T-cell (primary cell): Measurements from ENCODE around the gene ZSCAN21. TPM values are rescaled to one million over a fixed set of nuclear protein-coding genes. Genes with fewer than 3 reads are reported as not detected.
A peak's percentile ranks its signal among the peaks of the same experiment; 100 is the strongest.

Experiments
- ATAC-seq, 4 experiments: fragments of 200-7000 bp in 3 of 4; fragments of 150-1000 bp in 1 of 4; cut with Tn5 transposase; replicated peaks in 1 of 4; 1 replicate in 3 of 4; 2 replicates in 1 of 4; pipeline ENCODE4 v1.10.0; 2021; ENCODE audit warnings: moderate library complexity in 3 of 4, mild to moderate bottlenecking in 2 of 4, moderate number of reproducible peaks in 1 of 4
- CTCF ChIA-PET, 2 donors: fragments of 300-600 bp; sonication (Branson Sonifier 250); formaldehyde crosslinking; loops; one replicate each; lab custom pipeline; 2022; ENCODE audit warnings: antibody characterized with exemption in 2 of 2; lab: Charles Lee
- POLR2A ChIA-PET, 2 donors: fragments of 300-600 bp; sonication (Branson Sonifier 250); formaldehyde crosslinking; loops; one replicate each; lab custom pipeline; 2022; ENCODE audit warnings: antibody characterized with exemption in 2 of 2; lab: Charles Lee
- DNase-seq, 35 experiments: peaks; one replicate each; pipeline versions ENCODE4 v3.0.0 to v3.0.0-alpha.2; 2013 to 2023
- H3K27ac ChIP-seq: one replicate; pipeline ENCODE4 v1.5.1; 2013; ENCODE audit warnings: low read length
- H3K27me3 ChIP-seq, 2 experiments: replicated peaks in 1 of 2; 1 replicate in 1 of 2; 2 replicates in 1 of 2; pipeline versions ENCODE4 v1.6.1 to v1.7.0; 2013; ENCODE audit warnings: low read length in 1 of 2, mixed read lengths in 1 of 2; ENCODE audit not compliant: control insufficient read depth in 2 of 2, insufficient read depth in 2 of 2; ENCODE audit errors: extremely low read depth in 1 of 2
- H3K36me3 ChIP-seq, 2 donors: 1 replicate in 1 of 2; 2 replicates in 1 of 2; pipeline versions ENCODE4 v1.6.1 to v1.7.0; 2013; ENCODE audit warnings: low read length in 1 of 2; ENCODE audit not compliant: control insufficient read depth in 2 of 2, insufficient read depth in 1 of 2; ENCODE audit errors: extremely low read depth in 1 of 2
- H3K4me1 ChIP-seq, 2 experiments: 1 replicate in 1 of 2; 2 replicates in 1 of 2; pipeline versions ENCODE4 v1.6.1 to v1.7.0; 2013; ENCODE audit warnings: low read length in 2 of 2, mixed read lengths in 1 of 2; ENCODE audit not compliant: insufficient read depth in 2 of 2, control insufficient read depth in 1 of 2; ENCODE audit errors: extremely low read depth in 1 of 2
- H3K4me3 ChIP-seq, 2 donors: 1 replicate in 1 of 2; 2 replicates in 1 of 2; pipeline versions ENCODE4 v1.5.1 to v1.7.0; 2013; ENCODE audit warnings: mild to moderate bottlenecking in 2 of 2, low read length in 1 of 2, moderate library complexity in 1 of 2; ENCODE audit not compliant: control insufficient read depth in 1 of 2; ENCODE audit errors: extremely low read depth in 1 of 2
- H3K9me3 ChIP-seq: 2 replicates; pipeline ENCODE4 v1.7.0; 2013
- H3K27ac Mint-ChIP-seq, 2 donors: one replicate each; pipeline ENCODE4 v1.8.0; 2020 to 2021; ENCODE audit warnings: mild to moderate bottlenecking in 2 of 2, mixed read lengths in 2 of 2
- H3K27me3 Mint-ChIP-seq, 2 donors: one replicate each; pipeline ENCODE4 v1.8.0; 2021 to 2022; ENCODE audit warnings: mixed read lengths in 2 of 2
- H3K36me3 Mint-ChIP-seq: one replicate; pipeline ENCODE4 v1.8.0; 2021; ENCODE audit warnings: mixed read lengths
- H3K4me1 Mint-ChIP-seq, 3 donors: one replicate each; pipeline ENCODE4 v1.8.0; 2020 to 2022; ENCODE audit warnings: mixed read lengths in 3 of 3, mild to moderate bottlenecking in 1 of 3
- H3K4me3 Mint-ChIP-seq, 3 donors: one replicate each; pipeline ENCODE4 v1.8.0; 2020 to 2022; ENCODE audit warnings: mild to moderate bottlenecking in 3 of 3, mixed read lengths in 3 of 3, moderate library complexity in 3 of 3
- H3K9me3 Mint-ChIP-seq, 3 donors: one replicate each; pipeline ENCODE4 v1.8.0; 2020 to 2022; ENCODE audit warnings: mixed read lengths in 3 of 3
- WGBS: methylation state at CpG from one replicate; pipeline ENCODE4 v1.1.5; 2013; ENCODE audit warnings: missing lambda C conversion rate; ENCODE audit not compliant: insufficient coverage; 5-methylcytosine and 5-hydroxymethylcytosine counted together
- total RNA-seq, 35 experiments: library from RNA in 6 of 35; stranded (reverse) in 6 of 35; fragments of 120-200 nt in 1 of 35; gene quantifications; one replicate each; pipeline versions ENCODE4 v1.2.1 to v1.2.4 and lab custom pipeline; 2013 to 2026

The ZSCAN21 gene
- total RNA-seq, 5 donors from 2014 or later (not counting 1 experiment from before 2014, with no cell fraction given), result 4.4 to 9.9 (median 9.3) TPM

GRCh38 chr7:100048680-100049079 is 894 bp upstream of the ZSCAN21 start:
- Mint-ChIP-seq H3K4me1 (peaks cover 10 to 23% (median 22%) of the 10 kb centered on the region in 3 donors), H3K27ac (peak overlapping the region in 1 of 2 donors; percentile 96), H3K9me3 (no peaks in the 10 kb centered on the region), H3K27me3 (peaks cover 0 to 2% of the 10 kb centered on the region in 2 donors), H3K36me3 (no peaks in the 10 kb centered on the region), H3K4me3 (peak overlapping the region; percentile 65 to 93 (median 87))
- ChIA-PET POLR2A (no interaction called here), CTCF (interaction anchor here in 1 of 2 donors (1.7 kb wide), 1 partner anchor 34 kb away, joined by 8 read pairs; no protein-coding TSS in a partner anchor)
- H3K4me3 ChIP-seq, result no peak overlapping the region
- DNase-seq, result peak in 1 of 35 experiments; percentile 14
- WGBS, result 89% methylated on average over 3 of the region's 4 CpGs
- peaks cover 0 to 15% of the 10 kb centered on the region in 2 experiments for H3K4me1 ChIP-seq
- ATAC-seq, result no peak
- no peak overlapping the region for H3K27ac ChIP-seq
- H3K27me3 ChIP-seq, result no peaks in the 10 kb centered on the region
- H3K9me3 ChIP-seq, result no peaks in the 10 kb centered on the region
- H3K36me3 ChIP-seq, result no peaks in the 10 kb centered on the region

GRCh38 chr7:100051611-100052010 is 2.0 kb downstream of the ZSCAN21 start:
- ChIA-PET POLR2A (interaction anchor here in 1 of 2 donors (0.6 kb wide), 1 partner anchor 643 kb away, joined by 3 read pairs; the partner anchor contains the start of gene BUD31), CTCF (interaction anchor here (0.6 to 2.2 kb wide), 4 partner anchors 72 to 709 kb away, joined by 3 to 7 read pairs (median 3); no protein-coding TSS in a partner anchor)
- Histone ChIP-seq H3K4me1 (peaks cover 0 to 15% of the 10 kb centered on the region in 2 experiments), H3K36me3 (no peaks in the 10 kb centered on the region), H3K9me3 (no peaks in the 10 kb centered on the region), H3K27ac (no peak overlapping the region), H3K27me3 (no peaks in the 10 kb centered on the region), H3K4me3 (no peak overlapping the region)
- Mint-ChIP-seq H3K27me3 (no peaks in the 10 kb centered on the region), H3K4me3 (peak overlapping the region; percentile 15 to 60 (median 55)), H3K27ac (no peak overlapping the region), H3K36me3 (no peaks in the 10 kb centered on the region), H3K4me1 (peaks cover 10 to 23% (median 20%) of the 10 kb centered on the region in 3 donors), H3K9me3 (no peaks in the 10 kb centered on the region)
- ATAC-seq (no peak), DNase-seq (no peak)
- 100% methylated on average over 2 of the region's 3 CpGs for WGBS

- peaks cover 7% of the 10 kb centered on the region for H3K36me3 Mint-ChIP-seq
- no peaks in the 10 kb centered on the region for H3K27me3 Mint-ChIP-seq
- H3K27me3 ChIP-seq, result no peaks in the 10 kb centered on the region
- no peak overlapping the region for H3K4me3 ChIP-seq
- H3K27ac ChIP-seq, result no peak overlapping the region
- no peaks in the 10 kb centered on the region for H3K9me3 ChIP-seq
- DNase-seq (peak in 11 of 35 experiments; percentile 2 to 62 (median 10)), ATAC-seq (peak in 1 of 4 experiments; percentile 28)
- H3K4me1 ChIP-seq, result peaks cover 0 to 15% of the 10 kb centered on the region in 2 experiments
- H3K4me1 Mint-ChIP-seq, result peaks cover 10 to 23% (median 20%) of the 10 kb centered on the region in 3 donors
- H3K36me3 ChIP-seq, result peaks cover 0 to 15% of the 10 kb centered on the region in 2 donors
- 94% methylated on average over 2 of the region's 3 CpGs for whole genome bisulfite sequencing
- no peaks in the 10 kb centered on the region for H3K9me3 Mint-ChIP-seq
- H3K4me3 Mint-ChIP-seq, result no peak overlapping the region
- ChIA-PET CTCF (interaction anchor here in 1 of 2 donors (0.6 to 2.2 kb wide), 5 partner anchors 29 to 1232 kb away, joined by 3 to 7 read pairs (median 3); no protein-coding TSS in a partner anchor), POLR2A (interaction anchor here in 1 of 2 donors (0.6 kb wide), 1 partner anchor 96 kb away, joined by 5 read pairs; the partner anchor contains the start of gene LAMTOR4)
- H3K27ac Mint-ChIP-seq, result no peak overlapping the region
Observed at GRCh38 chr7:100053215-100053614, 3.6 kb downstream of the ZSCAN21 start.

GRCh38 chr7:100057006-100057405 is 7.4 kb downstream of the ZSCAN21 start:
- ATAC-seq (no peak), DNase-seq (no peak)
- POLR2A ChIA-PET, result no interaction called here
- H3K27ac Mint-ChIP-seq, result no peak overlapping the region
- H3K27me3 ChIP-seq, result no peaks in the 10 kb centered on the region
- H3K36me3 Mint-ChIP-seq, result peaks cover 20% of the 10 kb centered on the region
- 96% methylated on average over 3 of the region's 10 CpGs for WGBS
- no peak overlapping the region for H3K4me3 ChIP-seq
- H3K4me1 Mint-ChIP-seq, result peaks cover 0 to 2% (median 0%) of the 10 kb centered on the region in 3 donors
- H3K9me3 Mint-ChIP-seq, result no peaks in the 10 kb centered on the region
- no peak overlapping the region for H3K4me3 Mint-ChIP-seq
- no peaks in the 10 kb centered on the region for H3K9me3 ChIP-seq
- H3K36me3 ChIP-seq, result peaks cover 0 to 36% of the 10 kb centered on the region in 2 donors
- H3K4me1 ChIP-seq, result no peaks in the 10 kb centered on the region
- CTCF ChIA-PET, result interaction anchor here in 1 of 2 donors (0.6 kb wide), 1 partner anchor 106 kb away, joined by 4 read pairs; no protein-coding TSS in a partner anchor
- H3K27me3 Mint-ChIP-seq, result no peaks in the 10 kb centered on the region
- H3K27ac ChIP-seq, result no peak overlapping the region

GRCh38 chr7:100059251-100059739 is 9.7 kb downstream of the ZSCAN21 start:
- no peaks in the 10 kb centered on the region for H3K4me1 Mint-ChIP-seq
- no peak overlapping the region for H3K27ac Mint-ChIP-seq
- ChIA-PET POLR2A (no interaction called here), CTCF (interaction anchor here (0.5 to 0.6 kb wide), 2 partner anchors 9 to 456 kb away, joined by 3 read pairs; no protein-coding TSS in a partner anchor)
- H3K4me1 ChIP-seq, result no peaks in the 10 kb centered on the region
- H3K36me3 ChIP-seq, result peaks cover 2 to 45% of the 10 kb centered on the region in 2 donors
- H3K4me3 ChIP-seq, result no peak overlapping the region
- peaks cover 30% of the 10 kb centered on the region for H3K36me3 Mint-ChIP-seq
- no peak overlapping the region for H3K27ac ChIP-seq
- H3K9me3 ChIP-seq, result no peaks in the 10 kb centered on the region
- no peaks in the 10 kb centered on the region for H3K9me3 Mint-ChIP-seq
- no peak overlapping the region for H3K4me3 Mint-ChIP-seq
- whole genome bisulfite sequencing, result 100% methylated on average over 2 of the region's 5 CpGs
- DNase-seq, result no peak
- ATAC-seq, result no peak
- H3K27me3 Mint-ChIP-seq, result no peaks in the 10 kb centered on the region
- no peaks in the 10 kb centered on the region for H3K27me3 ChIP-seq

- CTCF ChIA-PET, result no interaction called here
- Histone ChIP-seq H3K36me3 (peaks cover 2 to 45% of the 10 kb centered on the region in 2 donors), H3K27me3 (no peaks in the 10 kb centered on the region), H3K4me1 (no peaks in the 10 kb centered on the region), H3K4me3 (no peak overlapping the region), H3K9me3 (no peaks in the 10 kb centered on the region), H3K27ac (no peak overlapping the region)
- 96% methylated on average over 8 of the region's 11 CpGs for WGBS
- Mint-ChIP-seq H3K4me3 (no peak overlapping the region), H3K36me3 (peaks cover 34% of the 10 kb centered on the region), H3K27me3 (no peaks in the 10 kb centered on the region), H3K9me3 (no peaks in the 10 kb centered on the region), H3K4me1 (no peaks in the 10 kb centered on the region), H3K27ac (no peak overlapping the region)
- POLR2A ChIA-PET, result no interaction called here
- ATAC-seq, result no peak
- DNase-seq, result no peak
Observed at GRCh38 chr7:100061518-100062193, 12.1 kb downstream of the ZSCAN21 start.
